Stimulated activated CD4-positive, alpha-beta T cell treated with anti-CD3 and anti-CD28 coated beads, Interleukin-1b, Interleukin-23, amount 100 ng/mL, for 4 hours (primary cell): ENCODE measurements around the gene OPN1MW2.
"Not testable (repeated sequence)": the region's sequence is repeated elsewhere in the genome, so short reads cannot be mapped to it uniquely, and the experiment has no call there.

Experiments used
- DNase-seq, 2 donors: peaks; one replicate each; pipeline ENCODE4 v3.0.0-alpha.2; 2020; ENCODE audit warnings: low read depth in 2 of 2

The OPN1MW2 gene

GRCh38 chrX:154269245-154269644 is 49.7 kb downstream of the OPN1MW2 start:
- not testable (repeated sequence) for DNase-seq
